ENCODE results near the gene DYNC2H1.

The DYNC2H1 gene

DNA sequence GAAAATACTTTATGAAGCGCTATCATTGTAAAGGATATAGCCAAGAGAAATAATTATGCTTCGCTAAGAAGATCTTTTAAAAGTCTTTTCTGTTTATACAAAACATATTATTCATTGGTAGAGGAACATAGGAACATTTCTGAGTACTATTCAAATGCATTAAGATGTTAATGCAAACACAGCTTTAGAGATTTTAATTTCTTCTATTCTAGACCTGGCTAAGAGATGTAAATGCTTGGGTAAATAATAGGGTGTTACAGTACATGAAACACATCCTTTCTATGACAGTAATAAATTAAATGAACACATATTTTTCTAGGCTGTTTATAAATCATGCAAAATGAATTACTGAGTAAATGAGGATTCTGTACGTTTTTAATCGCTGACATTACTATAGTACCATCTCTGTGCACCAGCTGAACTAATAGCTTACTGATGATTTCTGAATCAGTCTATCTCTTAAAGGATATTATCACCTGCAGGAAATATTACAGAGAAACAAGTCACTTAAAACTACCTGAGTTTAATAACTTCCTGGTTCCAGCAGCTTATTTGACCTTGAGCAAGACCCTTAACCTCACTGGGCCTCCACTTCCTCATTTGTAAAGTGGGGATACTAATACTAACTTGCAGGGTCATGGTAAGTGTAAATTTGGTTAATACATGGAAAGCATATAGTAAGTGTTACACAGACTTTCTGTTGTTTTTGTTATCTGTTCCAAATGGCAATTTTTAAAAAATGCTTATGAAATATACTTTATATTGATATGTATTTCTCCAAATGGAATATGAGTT, 344.9 kb downstream of the DYNC2H1 start:
- in situ Hi-C loops (cut with HindIII; ENCODE audit: low sequenced_read_pairs) = no loop called here

DNA sequence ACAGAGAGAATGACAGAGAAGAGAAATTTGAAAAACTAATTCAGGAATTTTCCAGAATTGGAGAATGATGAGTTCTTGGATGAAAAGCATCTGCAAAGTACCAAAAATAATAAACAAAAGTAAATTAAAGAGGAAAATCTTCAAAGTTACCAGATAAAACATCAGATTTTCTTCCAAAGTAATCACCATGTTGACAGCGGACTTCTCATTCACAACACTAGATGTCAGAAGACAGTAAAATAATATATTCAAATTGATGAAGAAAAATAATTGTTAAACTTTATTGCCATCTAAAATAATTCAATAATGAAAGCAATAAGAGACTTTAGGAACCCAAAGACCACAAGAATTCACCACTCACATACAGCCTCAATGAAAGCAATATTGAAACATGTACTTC, 355.2 kb downstream of the DYNC2H1 start:
- in situ Hi-C loops (cut with HindIII; ENCODE audit: low sequenced_read_pairs) = no loop called here

DNA sequence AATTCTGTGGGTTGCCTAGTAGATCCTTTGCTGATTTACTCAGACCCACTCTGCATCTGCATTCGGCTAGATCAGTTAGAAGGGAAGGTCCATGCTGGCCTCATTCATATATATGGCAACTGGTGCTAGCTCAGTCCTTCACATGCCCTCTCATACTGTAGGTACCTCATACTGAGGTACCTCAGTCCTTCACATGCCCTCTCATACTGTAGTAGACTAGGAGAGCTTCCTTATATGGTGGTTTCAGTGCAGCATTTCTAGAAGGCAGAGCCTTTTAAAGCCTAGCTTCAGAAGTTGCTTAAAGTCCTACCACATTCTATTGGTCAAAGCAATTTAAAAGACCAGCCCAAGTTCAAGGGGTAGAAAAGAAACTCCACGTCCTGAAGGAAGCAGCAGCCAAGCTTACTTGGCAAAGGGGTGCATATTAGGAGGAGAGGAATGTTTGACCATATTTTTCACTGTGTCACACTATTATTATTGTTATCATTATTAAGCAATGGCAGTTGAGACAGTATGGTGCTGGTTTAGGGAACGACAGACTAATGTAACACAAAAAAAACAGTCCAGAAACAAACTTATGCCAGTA, 356.4 kb downstream of the DYNC2H1 start:
- in situ Hi-C loops (cut with HindIII; ENCODE audit: low sequenced_read_pairs) = no loop called here

DNA sequence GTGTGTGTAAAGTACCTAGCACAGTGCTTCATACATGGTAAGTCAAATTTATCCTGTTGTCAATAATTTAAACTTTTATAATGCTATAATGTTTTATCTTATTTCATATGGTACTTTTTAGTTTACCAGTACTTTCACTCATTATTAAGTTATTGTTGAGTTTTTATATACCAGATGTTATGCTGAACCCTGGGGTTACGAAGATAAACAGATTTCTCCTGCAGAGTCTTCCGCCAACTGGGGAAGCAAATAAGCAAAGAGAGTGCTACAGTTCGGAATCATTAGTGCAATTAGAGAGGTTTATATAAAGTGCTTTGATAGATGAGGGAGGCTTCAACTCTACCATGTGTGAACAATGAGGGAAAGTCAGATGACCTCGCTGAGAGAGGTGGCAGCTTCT, 362.3 kb downstream of the DYNC2H1 start:
- in situ Hi-C loops (cut with HindIII; ENCODE audit: low sequenced_read_pairs) = no loop called here

DNA sequence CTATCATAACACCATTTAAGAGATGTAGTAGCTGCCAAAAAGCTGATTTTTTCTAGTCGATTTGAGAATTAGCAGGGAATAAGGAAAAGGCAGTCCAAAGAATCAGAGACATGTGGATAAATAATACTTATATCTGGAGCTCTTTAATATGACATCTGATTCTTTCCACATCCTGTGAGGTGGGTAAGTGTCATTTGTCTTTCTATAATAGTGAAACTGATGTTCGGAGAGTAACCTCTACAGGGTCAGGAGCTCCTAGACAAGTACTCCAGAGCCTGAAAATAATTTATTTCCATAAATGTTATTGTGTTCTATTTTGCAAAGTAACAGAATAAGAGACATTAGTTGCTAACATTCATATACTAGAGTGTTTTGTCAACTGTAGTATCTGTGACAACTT, 367.6 kb downstream of the DYNC2H1 start:
- in situ Hi-C loops (cut with HindIII; ENCODE audit: low sequenced_read_pairs) = no loop called here

DNA sequence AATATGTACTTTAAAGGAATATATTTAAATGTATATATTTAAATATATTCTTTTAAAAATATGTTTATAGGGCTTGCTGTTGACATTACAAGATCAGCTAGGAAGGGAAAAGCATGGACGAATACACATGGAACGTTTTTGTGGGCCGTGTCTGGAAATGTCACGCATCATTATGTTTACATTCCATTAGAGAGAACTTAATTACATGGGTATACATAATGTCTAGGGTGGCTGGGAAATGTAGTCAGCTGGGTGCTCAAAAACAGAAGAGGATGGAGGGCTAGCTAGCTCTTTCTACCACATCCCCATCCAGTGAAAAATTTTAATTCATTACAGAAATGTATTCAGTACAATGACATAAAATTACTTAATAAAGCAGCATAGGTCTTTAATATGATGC, 371.2 kb downstream of the DYNC2H1 start:
- in situ Hi-C loops (cut with HindIII; ENCODE audit: low sequenced_read_pairs) = no loop called here

DNA sequence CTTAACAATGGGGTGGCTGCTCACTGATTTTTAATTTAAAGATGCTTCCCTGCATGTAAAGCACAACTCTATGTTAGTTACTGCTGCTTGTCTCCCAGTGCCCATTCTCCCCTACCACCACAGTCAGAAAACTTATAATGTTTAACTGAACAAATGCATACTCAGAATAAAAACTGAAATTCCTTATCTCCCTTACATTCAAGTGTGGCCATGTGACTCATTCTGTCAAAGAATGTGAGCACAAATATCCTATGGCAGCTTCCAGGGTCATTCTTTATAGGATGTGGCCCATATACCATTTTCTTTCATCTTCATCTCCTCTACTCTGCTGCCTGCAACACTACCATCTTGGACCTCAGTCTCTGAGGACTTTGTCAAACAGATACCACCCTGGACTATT, 374.8 kb downstream of the DYNC2H1 start:
- in situ Hi-C loops (cut with HindIII; ENCODE audit: low sequenced_read_pairs) = no loop called here

DNA sequence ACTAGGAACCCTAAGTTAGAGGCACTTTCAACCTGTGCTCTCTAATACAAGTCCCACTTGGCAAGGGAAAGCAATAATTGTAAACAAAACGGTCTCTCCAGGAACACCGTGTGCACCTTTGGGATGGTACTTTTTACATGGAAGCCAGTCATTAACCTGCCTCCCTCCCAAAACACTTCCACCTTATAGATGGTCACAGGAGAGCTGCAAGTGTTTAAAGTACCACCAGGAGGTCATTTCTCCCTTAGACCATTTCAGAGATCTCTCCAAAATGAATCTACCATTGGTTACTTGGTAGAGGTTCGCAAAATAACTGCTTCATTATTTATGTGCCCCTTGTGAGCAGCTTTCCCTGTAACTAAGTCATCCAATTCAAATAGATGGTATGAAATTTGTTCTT, 375.3 kb downstream of the DYNC2H1 start:
- in situ Hi-C loops (cut with HindIII; ENCODE audit: low sequenced_read_pairs) = no loop called here

DNA sequence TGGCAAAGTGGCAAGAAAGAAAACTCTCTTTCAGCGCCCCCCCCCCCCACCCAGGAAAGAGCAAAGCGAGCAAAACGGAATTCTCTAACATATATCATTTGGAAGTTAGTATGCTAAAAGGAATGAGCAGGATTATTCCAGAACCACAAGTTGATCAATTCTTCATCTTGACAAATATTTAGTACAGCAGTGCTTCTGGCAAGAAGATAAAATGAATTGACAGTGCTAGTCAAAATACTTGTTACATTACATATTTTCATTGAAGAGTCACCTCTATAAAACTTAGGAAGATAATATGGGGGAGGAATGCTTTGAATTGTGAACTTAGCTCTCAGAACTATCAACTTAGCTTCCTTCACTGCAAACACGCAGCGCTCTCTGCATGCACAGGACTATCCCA, 377.4 kb downstream of the DYNC2H1 start:
- in situ Hi-C loops (cut with HindIII; ENCODE audit: low sequenced_read_pairs) = no loop called here

DNA sequence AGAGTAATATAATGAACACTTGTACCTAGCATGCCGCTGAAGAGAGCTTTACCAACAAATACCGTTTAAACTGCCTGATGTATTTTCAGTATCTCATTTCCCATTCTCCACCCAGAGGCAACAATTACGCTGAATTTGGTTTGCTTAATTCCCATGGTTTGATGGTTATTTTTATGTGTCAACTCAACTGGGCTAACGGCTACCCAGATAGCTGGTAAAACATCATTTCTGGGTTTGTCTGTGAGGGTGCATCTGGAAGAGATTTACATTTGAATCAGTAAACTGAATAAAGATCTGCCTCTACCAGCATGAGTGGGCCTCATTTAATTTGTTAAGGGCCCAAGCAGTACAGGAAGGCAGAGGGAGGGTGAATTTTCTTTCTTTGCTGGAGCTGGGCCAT, 377.9 kb downstream of the DYNC2H1 start:
- in situ Hi-C loops (cut with HindIII; ENCODE audit: low sequenced_read_pairs) = no loop called here

DNA sequence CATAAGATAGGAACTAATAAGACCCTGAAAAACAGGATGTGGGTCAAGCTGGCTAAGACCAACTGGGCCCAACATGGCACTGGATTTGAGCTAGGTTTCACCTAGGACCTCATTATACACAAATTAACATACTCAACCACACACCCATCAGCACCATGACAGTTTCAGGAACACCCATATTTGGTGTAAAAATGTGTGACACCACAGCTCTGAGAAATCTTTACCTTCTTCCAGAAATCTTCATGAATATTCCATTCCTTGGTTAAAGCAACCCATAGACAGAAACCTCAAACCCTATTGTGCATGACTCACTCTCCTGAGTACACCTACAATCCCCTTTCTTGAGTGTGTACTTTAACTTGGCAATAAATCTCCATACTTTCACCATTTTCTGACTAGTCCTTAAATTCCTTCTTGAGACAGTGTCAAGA, 378.8 kb downstream of the DYNC2H1 start:
- in situ Hi-C loops (cut with HindIII; ENCODE audit: low sequenced_read_pairs) = no loop called here

DNA sequence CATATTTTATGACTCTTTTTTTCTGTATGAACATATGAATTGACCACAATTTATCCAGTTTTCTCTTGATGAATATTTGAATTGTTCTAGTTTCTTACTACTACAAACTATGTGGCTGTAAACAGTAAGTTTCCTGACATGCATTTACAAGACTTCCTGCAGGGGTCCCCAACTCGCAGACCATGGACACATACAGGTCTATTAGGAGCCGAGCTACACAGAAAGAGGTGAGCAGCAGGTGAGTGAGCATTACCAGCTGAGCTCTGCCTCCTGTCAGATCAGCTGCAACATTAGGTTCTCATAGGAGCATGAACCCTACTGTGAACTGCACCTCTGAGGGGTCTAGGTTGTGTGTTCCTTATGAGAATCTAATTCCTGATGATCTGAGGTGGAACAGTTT, 379.4 kb downstream of the DYNC2H1 start:
- in situ Hi-C loops (cut with HindIII; ENCODE audit: low sequenced_read_pairs) = no loop called here

DNA sequence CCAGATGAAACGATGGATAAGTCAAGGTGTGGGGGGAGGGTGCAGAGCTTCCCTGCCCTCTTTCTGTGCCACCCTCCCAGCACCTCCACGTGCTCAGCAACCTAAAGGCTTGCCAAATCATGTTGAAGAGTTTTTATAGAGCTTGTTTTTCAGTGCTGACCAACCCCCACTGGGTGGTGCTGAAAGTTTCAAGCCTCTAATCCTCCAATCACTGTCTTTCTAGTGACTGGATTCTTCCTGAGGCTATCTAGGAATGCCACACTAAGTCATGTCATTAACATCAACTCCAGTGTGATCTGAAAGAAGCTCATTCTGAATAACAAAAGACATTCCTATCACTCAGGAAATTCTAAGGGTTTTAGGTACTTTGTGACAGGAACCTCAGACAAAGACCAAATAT, 382.6 kb downstream of the DYNC2H1 start:
- in situ Hi-C loops (cut with HindIII; ENCODE audit: low sequenced_read_pairs) = no loop called here

DNA sequence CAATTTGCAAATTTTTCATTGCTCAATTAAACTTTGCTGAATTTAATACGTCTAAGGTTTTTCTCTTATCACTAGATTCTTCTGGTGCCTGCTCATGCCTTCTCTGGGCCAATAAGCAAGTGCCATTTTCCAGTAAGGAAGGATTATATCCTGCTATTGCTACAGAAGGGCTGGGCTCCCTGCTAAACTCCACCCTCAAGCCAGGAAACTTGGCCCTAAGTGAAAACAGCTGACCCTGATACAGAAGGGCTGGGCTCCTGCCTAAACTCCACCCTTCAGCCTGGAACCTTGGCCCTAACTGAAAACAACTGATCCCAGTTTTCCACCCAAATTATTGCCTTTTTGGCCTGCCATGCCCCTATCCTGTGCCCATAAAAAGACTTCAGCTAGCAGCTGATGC, 385.3 kb downstream of the DYNC2H1 start:
- in situ Hi-C loops (cut with HindIII; ENCODE audit: low sequenced_read_pairs) = no loop called here

DNA sequence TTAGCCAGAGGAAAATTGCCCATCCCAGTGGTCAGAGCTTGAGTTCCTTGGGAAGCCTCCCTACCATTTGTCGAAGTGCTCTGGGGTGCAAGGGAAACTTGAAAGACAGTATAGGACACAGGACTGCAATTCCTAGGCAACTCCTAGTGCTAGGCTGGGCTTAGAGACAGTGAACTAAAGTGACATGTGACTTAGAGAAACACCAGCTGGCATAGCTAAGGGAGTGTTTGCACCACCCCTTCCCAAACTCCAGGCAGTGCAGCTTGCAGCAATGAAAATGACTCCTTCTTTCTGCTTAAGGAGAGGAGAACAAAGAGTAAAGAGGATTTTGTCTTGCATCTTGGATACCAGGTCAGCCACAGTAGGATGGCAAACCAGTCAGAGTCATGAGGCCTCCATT, 388.0 kb downstream of the DYNC2H1 start:
- in situ Hi-C loops (cut with HindIII; ENCODE audit: low sequenced_read_pairs) = no loop called here

DNA sequence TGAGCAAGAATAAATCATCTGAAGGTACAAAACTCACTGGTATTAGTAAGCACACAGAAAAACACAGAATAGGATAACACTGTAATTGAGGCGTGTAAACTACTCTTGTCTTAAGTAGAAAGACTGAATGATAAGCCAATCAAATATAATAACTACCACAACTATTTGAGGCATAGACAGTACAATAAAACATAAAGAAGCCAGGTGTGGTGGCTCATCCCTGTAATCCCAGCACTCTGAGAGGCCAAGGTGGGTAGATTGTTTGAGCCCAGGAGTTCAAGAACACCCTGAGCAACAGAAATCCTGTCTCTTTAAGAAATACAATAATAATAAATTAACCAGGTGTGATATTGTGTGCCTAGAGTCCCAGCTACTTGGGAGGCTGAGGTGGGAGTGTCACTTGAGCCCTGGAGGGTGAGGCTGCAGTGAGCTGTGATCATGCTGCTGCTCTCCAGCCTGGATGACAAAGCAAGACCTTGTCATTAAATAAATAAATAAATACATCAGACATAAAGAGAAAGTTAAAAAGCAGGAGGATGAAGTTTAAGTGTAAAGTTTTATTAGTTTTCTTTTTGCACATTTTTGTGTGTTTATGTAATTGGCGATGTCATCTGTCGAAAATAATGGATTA, 390.6 kb downstream of the DYNC2H1 start:
- in situ Hi-C loops (cut with HindIII; ENCODE audit: low sequenced_read_pairs) = no loop called here

DNA sequence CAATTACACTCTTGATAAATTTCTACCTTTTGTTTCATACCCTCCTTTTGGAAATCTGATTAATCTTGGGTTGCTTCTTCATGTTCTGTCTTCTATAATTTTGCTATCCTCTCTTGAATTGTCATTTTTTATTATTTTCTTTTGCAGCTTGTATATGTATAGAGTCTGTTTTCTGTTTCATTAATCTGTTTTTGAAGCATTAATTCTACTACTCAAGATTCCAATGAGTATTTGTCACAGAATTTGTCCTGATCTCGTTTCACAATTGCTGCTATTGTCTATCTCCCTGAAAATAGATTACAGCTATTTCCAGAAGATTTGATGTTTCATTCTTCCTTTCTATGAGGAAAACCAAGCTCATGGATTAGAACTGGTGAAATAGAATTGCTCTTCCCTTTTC, 406.1 kb downstream of the DYNC2H1 start:
- in situ Hi-C loops (cut with HindIII; ENCODE audit: low sequenced_read_pairs) = no loop called here

DNA sequence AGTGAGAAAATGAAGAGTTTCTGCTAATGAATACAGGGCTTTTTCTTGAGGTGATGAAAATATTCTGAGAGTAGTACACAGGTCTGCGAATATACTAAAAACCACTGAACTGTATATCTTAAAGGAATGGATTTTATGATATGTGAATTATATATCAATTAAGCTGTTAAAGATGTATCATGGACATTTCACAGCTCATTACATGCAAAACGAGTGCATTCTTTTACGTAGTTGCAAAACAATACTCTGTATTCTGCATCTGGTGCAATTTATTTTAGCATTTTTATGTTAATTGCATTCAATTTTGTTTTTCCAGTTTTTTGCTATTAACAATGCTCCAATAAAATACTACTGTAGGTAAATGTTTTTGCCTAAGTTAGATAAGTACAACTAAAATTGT, 411.6 kb downstream of the DYNC2H1 start:
- in situ Hi-C loops (cut with HindIII; ENCODE audit: low sequenced_read_pairs) = no loop called here

DNA sequence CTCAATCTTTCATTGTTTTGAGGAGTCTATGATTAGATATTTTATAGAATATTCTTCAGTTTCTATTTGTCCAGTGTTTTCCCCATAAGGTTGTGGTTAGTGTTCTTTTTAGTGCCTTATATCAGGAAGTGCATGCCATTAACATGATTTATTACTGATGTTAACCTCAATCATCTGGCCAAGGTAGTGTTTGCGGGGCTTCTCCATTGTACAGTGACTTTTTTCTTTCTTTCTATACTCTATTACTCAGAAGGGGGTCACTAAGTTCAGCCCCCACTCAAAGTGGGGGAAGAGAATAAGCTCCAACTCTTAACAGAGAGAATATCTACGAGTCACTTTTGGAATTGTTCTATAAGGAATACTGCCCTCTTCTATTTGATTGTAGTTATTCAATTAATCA, 415.8 kb downstream of the DYNC2H1 start:
- in situ Hi-C loops (cut with HindIII; ENCODE audit: low sequenced_read_pairs) = no loop called here

DNA sequence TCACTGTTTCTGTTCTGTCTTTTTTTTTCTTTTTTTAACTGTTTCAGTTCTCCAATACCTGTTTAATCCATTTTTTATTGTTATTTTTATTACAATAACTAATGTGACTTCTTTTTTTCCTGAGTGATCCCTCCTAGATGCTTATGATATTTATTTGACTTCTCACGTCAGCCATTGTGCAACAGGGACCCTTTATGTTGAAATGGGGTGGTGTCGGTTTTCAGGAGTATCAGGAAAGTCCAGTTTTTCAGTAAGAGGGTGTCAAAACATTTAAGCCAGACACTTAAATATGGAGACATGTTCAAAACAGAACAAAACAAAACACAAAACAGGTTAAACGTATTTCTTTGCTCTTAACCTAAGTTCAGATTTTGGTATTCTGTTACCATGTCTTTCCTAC, 418.8 kb downstream of the DYNC2H1 start:
- in situ Hi-C loops (cut with HindIII; ENCODE audit: low sequenced_read_pairs) = no loop called here

DNA sequence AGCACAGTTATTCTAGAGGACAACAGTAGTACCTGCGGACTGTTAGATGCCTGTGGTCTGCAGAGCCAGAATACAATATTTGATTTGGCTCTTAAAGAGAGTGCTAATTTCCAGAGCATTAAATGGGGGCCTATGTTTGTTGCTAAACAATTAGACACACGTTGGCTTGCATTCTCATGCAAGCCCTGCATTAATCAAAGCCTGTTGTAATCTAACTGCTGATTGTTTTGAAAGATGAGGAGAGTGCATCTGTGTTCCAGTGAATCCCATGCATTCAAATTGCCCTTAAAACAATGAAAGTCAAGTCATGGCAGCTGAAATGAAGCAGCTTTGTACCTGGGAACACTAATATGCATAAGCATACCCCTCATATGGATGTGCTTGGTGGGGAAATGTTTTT, 419.4 kb downstream of the DYNC2H1 start:
- in situ Hi-C loops (cut with HindIII; ENCODE audit: low sequenced_read_pairs) = no loop called here

DNA sequence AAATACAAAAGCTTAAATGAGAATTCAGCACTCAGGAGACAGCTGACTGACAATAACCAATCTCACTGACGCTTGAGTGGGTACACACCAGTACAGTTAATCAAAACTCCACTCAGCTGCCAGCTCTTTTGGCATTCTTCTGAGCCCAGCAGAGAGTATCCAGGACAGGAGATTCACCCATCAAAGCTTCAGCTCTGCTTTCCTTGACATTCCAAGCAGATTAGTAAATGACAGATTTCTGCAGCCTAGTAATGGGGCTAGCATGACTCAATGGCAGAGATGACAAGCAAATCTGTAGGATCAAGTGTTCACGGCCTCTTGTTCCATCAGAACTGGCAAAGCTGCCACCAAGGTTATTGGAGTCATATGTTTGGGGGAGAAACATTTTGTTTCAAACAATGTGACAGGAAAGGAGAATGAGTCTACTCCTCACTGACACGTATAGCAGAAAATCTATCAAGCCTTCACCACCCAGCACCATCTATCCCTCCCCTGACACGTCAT, 420.0 kb downstream of the DYNC2H1 start:
- in situ Hi-C loops (cut with HindIII; ENCODE audit: low sequenced_read_pairs) = no loop called here
